DMS153 treated with DMSO at 0.1 percent for 48 hours (cell line): ENCODE results near the gene PREX1.

Source experiments
- DNase-seq: peaks from one replicate; lab custom pipeline; 2025; ENCODE audit not compliant: unreplicated experiment; lab: John Stamatoyannopoulos, UW

Gene PREX1

DNA sequence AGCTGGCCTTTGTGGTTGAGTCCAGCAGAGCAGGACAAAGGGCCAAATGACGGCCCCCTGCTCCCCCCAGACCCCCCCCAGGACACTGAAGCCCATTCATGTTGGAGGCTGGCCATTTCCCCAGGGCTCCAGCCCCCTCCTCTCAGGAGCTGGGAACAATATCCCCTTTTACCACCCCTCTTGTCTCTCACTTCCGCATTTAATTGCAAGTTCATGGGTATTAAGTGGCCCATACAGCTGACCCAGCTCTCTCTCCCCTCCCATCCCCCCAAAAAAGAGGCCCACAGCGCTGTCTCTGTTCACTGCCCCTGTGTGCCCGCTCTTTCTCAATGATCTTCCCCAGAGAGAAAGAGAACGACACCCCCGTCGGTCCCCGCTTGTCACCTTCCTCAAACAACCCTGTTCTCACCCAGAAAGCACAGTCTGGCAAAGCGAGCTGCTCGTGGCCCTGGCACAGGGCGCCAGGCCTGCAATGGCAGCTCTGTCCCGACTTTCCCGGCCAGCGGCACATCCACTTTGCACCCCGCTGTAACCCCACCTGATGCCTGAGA, 30.4 kb downstream of the PREX1 start:
- DNase-seq = no peak

DNA sequence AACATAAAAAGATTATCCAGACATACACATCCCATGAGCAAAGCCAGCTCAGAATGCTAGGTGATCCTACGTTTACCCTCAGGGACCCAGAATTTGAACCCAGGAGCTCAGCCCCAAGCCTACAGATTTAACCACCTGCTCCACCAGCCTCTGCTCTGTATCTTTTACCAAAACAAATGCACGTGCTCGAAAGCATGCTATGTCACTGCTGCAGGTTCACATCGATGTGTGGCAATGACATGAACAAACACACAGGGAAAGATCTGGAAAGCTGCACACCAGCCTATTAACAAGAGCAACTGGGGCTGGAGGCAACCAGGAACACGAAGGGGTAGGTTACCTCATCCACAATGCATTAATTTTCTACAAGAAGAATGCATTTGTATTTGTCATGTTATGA, 32.1 kb downstream of the PREX1 start:
- DNase-seq = no peak

DNA sequence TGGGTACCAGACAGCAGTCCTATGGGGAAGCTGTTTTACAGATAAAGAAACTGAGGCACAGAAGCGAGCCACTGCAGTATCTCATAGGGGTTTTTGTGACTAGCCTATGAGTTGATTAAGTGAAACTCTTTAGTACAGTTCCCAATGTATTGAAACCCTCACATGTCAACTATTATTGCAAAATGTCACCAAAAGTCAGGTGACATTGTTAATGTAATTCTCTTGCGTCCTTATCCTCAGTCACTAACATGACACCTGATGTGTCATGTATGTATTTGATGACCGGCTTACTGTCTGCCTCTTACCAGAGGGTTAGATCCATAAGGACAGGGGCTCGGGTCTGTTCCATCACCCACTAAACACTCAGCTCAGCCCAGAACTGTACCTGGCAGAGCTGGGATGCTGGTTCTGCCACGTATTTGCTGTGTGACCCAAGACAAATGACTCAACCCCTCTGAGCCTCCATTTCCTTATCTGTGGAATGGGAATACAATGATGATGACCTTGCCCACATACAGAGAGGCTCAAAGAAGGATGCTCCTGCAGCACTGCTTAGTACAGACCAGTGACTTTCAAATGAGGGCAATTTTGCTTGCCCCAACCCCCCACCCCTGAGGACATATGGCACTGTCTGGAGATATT, 32.9 kb downstream of the PREX1 start:
- no peak for DNase-seq

DNA sequence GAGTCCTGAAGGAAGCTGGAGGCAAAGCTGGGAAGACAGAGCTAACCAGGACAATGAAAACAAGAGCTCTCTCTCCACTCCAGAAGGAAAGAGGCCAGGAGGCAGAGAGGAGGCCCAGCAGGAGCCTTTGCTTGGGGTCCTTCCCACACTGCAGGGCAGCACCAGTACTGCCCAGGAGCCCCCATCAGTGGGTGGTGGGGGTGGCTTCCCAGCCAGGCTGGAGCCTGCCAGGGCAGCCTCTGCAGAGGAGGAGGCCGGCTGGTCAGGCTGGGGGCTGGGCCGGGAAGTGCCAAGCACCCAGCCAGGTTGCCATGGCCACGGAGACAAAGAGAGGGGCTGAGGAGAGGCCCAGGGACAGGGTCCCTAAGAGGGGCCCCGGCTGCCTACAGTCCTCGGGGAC, 33.4 kb downstream of the PREX1 start:
- no peak for DNase-seq

DNA sequence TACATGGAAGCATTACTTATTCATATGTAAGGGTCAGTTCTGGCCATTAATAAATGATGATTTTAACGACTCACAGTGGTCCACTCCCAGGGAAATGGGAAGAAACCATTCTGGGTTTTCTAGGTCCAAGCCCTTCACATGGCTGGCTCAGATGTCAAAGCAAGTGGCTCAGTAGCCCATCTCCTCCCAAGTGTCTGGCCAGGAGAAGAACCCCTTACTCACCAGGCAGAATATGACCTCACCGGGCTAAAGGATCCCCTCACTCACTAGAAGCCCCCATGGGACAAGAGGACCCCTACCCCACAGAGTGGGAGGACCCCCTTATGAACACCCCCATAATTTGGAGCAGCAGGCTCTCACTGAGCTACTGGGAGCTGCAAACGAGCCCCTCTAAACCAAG, 34.0 kb downstream of the PREX1 start:
- DNase-seq = no peak

DNA sequence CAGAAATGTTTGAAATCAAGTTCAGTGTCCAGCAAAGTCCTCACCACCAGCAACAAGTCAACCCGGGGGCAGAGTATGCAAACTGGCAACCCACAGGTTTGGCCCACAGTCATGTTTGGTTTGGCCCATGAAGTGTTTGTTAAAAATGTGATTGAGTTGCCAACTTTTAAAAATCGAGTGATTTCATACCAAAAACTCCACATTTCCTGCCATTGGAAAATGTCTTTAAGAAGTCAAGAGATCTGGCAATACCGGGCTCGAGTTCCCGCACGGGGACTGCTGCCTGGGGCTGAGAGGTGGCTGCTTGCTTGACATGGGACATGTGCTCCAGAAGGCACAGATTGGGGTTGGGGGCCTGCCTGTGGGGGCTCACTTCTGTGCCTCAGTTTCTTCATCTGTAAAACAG, 36.1 kb downstream of the PREX1 start:
- DNase-seq = no peak

DNA sequence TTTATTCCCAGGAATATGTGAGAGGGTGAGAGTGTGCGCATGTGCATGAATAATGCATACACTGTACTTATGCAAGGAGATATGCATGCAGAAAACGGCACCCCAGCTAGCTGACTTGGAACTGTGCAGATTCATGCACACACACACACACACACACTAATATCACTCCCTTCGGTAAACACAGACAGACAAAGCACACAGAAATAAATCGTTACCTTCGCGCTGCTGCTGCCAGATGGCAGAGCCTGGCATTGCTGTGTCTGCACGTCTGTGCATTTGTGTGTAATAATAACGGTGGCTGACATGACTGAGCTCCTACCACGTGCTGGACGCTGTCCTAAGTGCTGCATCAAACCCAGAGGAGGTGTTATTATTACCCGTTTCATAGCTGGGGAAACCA, 36.8 kb downstream of the PREX1 start:
- DNase-seq = peak; percentile 16

DNA sequence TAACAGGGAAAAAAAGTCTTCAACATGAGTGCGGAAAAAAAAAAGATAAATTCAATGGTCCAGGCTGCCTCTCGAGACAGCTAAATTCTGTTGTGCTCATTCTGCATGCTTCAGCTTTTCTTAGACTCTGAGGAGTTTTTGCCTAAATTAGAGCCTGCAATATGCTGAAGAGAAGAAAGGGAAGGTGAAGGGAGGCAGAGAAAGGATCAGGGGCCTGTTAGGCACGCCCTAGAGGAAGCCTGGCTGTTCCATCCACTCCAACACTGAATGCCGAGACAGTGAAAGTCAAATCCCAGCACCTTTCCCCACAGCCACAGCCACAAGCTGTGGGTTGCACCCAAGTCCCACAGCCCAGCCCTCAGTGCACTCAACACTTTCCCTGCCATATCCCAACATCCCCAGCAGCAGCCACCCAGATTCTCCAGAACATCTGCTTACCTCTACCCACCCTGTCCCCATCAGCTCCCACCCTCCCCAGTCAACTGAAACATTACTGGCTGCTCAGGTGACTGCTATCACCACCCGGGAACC, 37.3 kb downstream of the PREX1 start:
- no peak for DNase-seq

DNA sequence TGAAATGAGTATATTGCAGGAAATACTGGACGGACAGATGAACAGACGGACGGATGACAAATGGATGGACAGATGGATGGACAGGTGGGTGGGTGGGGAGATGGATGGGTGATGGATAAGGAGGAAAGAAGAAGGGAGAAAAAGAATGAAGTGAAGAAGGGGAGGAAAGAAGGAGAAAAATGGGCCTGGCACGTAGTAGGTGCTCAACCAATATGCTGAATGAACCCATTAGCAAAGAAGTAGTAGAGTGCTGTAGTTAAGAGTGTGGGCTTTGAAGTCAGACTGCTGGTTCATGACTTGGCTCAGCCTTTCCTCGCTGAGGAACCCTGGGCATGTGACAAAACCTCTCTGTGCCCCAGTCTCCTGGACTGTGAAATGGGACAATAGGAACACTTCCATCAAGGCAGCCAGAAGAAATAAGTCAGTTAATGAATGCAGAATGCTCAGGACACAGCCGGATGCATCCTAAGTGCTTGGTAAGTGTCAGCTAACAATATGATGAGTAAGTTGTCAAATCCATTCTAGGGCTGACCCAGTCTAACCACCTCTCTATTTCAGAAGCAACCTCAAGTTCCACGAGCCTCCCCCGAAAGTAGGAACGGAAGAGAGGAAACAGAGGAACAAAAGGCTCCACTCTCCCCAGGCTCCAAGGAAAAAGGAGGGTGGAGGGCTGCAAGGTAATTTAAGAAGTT, 37.9 kb downstream of the PREX1 start:
- no peak for DNase-seq

DNA sequence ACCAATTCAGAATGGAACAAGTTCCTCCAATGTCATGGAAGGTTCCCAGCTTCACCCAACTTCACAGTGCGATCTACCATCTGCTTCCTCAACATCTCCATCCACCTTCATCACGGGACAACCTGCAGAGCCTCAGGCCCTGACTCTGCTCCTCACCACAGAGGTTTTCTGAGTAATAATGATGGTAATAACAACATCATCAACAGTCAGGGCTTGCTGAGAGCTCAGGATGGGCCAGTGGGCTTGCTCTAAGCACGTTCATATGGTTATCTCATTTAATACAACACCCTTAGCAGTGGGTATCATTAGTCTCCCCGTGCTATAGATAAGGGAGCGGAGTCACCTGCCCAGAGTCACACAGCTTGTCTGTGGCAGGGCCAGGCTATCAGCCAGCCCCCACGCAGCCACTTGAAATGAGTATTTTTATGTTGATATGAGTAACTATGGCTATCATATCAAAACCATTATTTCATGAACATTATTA, 38.6 kb downstream of the PREX1 start:
- no peak for DNase-seq

DNA sequence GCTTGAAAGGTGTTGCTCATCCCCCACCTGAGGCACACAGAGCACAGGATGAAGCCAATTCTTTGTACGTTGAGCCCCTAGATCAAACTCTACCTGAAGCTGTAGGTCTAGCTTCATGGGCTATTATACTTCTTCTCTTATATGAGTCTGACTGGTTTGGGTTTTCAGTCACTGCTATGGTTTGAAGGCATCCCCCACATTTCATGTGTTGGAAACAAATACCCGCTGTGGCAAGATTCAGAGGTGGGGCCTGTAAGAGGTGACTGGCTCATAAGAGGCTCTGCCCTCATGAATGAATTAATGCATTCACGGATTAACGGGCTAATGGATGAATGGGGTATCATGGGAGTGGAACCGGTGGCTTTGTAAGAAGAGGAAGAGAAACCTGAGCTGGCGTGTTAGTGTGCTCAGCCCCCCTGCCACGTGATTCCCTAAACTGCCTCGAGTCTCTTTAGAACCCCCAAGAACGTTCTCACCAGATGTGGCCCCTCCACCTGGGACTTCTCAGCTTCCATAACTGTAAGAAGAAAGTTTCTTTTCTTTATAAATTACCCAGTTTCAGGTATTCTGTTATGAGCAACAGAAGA, 39.2 kb downstream of the PREX1 start:
- DNase-seq = no peak

DNA sequence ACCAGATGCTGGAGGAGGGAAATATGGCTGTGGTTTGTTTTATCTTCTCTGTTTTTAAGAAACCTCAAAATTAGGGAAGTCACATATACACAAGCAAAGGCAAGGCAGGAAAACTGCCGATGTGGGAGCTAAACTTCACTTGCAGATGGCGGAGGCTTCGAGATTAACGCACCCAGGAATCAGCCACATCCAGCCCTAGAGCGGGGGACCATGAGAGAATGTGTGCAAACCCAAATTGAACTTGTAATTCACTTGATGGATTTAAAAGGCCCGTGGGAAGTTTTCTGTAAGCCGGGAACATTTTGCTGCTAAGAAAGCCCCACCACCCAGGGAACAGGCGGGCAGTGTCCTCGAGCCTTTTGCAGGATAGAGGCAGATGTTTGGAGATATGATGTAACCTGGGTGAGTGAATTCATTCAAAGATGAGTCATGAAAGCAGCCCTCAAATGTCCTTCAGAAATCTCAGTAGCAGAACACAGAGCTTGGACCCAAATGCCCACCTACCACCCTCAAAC, 39.9 kb downstream of the PREX1 start:
- DNase-seq = no peak

DNA sequence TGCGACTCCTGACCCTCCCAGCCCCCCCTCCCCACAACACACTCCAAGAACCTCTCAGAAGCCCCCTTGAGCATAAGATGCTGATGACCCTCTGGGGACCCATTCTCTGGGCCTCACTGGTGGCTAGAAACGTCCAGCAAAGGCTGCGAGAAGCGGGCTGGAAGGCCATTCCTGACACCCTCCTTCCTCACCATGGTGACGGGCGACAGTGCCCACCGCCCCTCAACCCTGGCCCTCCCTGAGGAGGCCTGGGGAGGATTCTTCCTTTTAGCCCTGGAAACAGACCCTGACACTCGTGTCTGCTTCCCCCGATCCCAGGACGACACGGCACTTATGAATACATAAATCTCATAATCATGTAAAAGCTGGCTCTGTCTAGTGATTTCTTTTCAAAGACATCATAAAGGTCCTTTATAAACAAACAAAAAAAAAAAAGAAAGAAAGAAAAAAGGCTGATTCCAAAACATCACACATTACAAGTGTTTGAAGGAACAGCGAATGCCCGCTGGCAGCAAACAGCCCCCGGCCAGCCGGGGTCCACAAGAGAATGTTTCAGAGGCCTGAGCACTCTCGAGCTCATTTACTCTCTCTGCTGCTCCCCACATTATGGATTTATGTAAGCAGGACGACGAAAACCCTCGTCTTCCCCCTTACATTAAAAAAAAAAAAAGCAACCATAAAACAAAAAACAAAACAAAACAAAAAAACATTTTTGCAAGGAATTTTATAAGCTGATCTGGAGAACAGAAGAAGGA, 40.7 kb downstream of the PREX1 start:
- no peak for DNase-seq

DNA sequence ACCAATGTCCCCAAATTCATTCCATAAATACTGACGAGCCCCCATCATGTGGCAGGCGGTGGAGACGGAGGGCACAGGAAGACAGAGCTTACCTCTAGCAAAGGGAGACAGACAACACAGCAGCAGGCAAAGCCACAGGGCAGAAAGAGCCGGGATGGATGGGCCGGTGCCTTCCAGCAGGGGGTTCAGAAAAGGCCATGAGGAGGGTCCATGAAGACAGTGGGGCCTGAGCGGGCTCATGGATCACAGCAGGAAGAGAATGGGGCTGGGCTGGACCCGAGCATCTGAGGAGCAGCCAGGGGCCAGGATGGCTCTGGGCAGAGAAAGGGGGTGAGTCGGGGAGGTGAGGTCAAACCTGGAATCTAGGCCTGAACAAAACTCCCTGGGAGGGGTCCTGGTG, 42.0 kb downstream of the PREX1 start:
- no peak for DNase-seq

DNA sequence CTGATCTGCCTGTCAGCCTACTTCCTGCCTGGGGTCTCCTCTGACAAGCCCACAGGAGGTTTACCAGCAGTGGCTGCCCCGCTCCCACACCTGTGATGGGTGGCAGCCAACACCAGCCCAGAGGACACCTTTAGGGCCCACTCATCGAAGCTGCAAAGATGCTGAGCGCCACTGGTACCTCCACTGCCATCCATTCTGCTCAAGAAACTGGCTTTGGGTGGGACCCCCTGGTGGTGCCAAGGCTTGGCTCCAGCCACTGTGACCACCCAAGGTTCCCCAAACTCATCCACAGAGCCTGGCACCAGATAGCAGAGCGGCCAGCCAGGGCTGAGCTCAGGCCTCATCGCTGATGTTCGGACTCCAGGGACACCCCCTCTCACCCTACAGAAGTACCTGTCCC, 42.5 kb downstream of the PREX1 start:
- DNase-seq = no peak

DNA sequence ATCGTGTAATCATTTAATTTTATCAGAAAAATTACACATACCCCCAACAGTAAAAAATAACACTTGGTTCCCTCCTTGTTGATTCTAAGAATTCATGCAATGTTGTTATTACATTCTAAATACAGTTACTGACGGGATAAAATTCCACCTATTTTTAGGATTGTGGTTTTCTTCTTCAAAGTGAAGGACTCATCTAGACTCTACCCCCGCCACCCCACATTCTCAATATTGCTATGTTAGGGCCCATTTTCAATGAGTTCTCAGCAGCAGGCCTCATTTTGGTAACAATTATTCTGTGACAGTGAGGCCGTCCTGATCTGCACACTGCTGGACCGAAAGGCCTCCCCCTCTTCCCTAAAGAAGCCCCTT, 43.5 kb downstream of the PREX1 start:
- no peak for DNase-seq

DNA sequence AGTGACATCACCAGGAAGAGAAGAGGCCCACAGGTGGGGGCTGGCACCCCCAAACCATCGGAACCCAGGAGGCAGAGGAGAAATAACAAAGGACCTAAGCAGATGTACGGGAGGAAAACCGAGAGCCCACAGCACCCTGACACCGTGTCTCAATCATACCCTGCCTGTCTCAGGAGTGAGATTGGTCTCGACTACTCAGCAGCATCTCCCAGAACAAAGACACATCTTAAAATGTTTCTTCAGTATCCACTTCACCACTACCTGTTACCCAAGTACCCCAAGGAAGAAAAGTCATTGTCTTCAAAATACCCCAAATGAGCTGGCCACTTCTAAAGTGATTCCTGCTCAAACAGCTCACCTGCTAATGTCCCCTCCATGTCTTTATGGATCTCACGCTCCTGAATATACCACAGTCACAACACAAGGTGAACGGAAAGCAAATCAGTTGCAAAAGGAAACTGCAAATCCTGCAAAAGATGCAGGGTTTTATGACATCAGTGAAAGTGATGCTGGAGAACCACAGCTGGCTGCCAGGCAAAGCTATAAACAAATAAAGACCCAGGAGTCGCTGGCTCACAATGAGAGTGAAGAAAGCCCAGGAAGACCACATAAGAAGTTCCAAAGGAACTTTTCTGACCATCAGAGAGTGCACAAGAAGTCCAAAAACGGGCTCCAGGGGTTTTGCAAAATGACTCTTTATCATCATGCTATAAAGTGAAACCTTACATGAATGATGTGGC, 44.1 kb downstream of the PREX1 start:
- no peak for DNase-seq

DNA sequence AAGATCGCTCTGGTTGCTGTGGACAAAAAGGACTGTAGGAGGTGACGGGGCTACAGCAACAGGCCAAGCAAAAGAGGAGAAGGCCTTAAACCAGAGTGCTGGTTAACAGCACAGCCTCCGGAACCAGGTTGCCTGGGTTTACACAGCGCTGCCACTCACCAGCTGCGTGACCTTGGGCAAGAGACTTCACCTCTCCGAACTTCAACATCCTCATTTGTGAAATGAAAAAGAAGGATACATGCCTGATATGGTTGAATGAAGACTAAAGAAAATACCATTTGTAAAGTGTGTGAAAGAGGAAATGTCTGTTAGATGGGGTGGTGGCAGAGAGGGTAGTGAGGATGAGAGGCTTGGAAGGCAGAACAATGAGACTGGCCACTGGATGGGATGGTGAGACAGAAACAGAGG, 44.9 kb downstream of the PREX1 start:
- DNase-seq = no peak

DNA sequence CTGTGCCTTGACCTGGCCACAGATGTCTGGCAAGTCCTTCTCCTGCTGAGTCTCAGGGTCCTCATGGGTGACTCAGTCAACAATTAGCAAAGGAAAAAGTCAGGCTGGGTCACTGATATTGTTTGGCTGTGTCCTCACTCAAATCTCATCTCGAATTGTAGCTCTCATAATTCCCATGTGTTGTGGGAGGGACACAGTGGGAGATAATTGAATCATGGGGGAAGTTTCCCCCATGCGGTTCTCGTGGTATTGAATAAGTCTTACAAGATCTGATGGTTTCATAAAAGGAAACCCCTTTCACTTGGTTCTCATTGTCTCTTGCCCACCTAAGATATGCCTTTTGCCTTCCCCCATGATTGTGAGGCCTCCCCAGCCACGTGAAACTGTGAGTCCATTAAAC, 45.7 kb downstream of the PREX1 start:
- DNase-seq = no peak

DNA sequence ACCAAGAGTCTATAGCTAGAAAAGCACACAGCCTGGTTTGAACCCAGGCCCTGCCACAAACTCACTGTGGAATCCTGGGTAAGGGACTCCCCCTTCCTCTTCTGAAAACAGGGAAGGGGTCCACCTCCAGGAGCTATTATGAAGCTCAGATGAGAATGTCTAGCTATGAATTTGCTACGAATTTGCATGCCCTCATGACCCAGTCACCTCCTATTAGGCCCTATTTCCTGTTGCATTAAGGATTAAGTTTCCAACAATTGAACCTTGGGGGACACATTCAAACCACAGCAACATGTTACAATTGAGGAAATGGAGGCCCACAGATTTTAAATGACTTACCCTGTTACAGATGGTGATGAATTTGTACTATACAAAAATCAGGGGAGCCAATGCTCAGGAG, 46.2 kb downstream of the PREX1 start:
- no peak for DNase-seq
